Midbrain (tissue), 1 donor: Measurements from ENCODE around the gene STX2.
"Not testable (repeated sequence)": the region's sequence is repeated elsewhere in the genome, so short reads cannot be mapped to it uniquely, and the experiment has no call there.

Experiments used
- DNase-seq: peaks from one replicate; lab custom pipeline; 2025; lab: John Stamatoyannopoulos, UW

Gene STX2

DNA sequence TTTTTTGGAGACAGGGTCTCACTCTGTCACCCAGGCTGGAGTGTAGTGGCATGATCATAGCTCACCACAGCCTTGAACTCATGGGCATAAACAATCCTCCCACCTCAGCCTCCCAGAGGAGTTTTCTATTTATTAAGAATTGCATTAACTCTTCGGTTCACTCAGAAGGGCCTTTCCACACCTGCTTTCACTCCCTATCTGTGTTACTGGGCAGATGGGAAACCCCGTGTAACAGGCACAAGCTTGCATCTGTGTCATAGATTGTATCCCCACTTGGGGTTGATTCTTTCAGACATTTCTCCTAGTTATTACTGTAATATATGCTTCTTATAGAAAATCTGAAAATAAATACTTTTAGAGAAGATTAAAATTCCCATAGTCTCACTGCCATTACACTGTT is 38.7 kb downstream of the STX2 start:
- DNase-seq = no peak

DNA sequence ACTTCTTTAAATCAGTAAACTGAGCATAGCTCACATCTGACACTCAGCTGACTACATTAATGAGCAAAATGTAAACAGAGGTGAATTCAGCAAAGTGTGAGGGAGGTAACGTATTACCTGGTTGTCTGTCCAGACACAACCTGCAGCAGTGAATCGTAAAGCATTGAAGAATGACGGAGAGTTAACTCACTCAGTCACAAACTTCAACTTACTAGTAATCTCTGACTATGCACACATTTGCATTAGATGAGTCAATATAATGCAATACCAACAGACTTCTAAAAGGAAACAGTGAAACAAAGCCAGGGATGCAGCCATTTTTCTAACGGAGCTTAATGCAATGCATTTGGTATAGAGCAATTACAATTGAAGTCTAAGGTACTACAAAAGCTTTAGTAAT is 40.0 kb downstream of the STX2 start:
- no peak for DNase-seq

DNA sequence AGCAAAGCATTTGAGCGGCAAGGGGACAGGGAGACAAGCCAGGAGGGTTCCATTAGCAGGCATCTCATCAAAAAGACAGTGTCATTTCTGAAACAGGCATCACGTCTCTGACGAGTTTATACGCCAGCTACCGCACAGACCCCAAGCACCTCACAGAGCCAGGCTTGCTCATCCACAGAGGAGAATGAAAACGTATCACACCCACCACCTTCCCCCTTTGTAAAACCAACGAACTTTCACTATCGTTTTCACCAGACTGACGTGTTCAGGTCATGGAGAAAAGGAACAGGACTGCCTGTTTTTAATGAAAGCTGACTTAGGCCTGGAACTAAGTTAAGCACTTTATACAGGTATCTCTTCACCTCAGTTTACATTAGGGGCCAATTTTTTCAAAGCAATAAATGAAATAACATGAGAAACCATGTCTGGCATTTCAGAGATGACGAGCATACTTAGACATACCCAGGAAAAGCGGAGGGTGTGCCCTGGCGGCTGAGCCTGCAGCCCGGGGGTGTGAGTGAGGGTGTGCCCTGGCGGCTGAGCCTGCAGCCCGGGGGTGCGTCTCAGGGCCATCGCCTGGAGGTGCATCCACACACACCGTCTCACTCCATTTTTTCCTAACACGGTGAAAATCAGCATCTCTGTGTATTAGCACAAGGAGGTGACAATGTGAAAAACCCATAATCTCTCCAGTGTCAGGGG is 41.9 kb downstream of the STX2 start:
- no peak for DNase-seq

DNA sequence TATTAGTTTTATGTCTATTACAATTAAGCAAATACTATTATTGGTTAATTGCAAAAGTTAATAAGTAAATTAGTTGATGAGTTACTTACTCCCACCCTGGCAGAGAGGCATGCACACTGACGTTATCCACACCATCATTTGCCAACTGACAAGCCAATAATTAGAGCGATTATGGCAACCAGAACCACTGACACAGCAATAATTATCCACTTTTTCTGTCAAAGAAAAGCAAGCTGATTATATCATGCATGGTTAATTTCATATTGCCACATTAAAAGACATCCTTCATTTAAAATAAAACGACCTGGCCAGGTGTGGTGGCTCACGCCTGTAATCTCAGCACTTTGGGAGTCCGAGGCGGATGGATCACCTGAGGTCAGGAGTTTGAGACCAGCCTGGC is 43.1 kb downstream of the STX2 start:
- DNase-seq = no peak

DNA sequence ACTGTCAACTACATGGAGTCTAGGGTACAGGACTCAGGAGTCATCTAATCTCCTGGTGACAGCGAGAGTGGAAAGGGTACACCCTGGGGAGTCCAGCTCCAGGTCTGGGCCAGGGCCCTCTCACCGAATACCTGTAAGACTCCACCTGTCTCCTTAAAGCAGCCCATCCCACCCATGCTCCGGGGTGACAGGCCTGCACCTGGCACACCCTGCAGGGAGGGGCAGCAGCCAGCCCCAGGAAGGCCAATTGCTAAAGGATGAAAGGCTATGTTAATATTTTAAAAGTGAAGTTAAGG is 45.5 kb downstream of the STX2 start:
- DNase-seq = no peak

DNA sequence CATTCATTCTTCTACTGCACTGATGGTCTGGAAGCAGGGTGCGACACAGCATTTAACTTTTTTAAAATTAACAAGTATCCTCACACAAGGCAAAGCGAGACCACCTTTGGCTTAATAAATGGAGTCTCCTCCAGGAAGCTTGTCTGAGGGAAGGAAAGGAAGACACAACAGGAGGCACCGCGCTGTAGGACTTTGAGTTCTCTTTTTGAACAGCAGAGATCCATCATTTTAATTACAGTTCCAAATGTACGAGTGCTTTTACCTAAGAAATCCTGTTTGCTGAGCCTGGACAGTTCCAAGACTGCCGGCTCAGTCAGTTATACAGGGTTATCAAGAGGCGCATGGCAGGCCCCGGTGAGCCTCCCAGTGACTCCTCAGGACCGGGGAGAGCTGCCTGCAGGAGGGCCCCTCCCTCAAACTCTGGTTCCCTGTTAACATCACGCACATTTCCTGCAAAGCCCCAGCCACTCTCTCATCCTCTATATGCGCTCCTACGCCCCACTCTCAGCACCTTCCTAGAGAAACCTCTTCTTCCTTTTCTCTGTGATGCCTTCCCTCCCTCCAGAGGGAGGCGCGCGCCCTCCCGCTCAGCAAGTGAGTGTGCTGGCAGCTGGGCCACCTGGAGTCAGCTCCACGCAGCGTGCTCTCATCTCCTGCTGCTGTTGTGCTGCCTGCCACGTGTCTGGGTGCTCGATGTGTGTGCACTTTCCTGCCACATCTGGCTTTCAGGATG is 46.1 kb downstream of the STX2 start:
- no peak for DNase-seq

DNA sequence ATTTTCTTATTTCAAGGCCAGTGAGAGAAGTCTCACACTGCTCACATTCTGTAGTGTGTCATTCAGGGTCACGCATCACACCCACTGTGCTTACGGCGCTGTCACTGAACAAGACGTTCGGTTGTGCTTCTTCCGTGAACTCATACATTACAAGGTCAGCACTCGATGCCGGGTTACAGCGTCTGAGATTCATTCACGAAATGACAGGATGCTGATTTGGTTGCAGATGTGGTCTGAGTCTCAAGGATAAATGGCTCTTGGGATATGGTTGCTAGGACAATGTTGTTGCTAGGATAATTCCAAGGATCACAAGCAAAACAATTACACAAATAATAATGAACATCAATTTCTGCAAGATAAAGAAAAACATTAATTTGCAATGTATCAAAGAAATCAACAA is 47.4 kb downstream of the STX2 start:
- DNase-seq = no peak

DNA sequence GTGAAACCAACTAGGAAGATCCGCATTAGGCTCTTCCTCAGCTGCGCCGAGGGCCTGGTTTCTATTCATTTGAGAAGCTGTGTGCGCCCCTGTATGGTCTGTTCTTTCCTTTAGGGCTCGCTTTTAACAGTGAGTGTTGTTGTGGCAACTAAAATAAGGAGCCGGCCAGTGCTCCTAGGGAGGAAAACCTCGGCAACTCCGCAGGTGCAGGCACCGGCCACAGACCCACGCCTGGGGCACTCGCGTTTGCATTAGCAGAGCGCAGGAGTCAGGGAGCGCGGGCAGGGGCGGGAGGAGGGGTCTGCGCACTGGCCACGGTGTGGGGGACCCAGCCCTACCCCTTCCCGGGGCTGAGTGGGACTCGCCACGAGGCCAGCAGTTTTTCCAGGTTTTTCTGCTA is 50.5 kb downstream of the STX2 start:
- DNase-seq = no peak

DNA sequence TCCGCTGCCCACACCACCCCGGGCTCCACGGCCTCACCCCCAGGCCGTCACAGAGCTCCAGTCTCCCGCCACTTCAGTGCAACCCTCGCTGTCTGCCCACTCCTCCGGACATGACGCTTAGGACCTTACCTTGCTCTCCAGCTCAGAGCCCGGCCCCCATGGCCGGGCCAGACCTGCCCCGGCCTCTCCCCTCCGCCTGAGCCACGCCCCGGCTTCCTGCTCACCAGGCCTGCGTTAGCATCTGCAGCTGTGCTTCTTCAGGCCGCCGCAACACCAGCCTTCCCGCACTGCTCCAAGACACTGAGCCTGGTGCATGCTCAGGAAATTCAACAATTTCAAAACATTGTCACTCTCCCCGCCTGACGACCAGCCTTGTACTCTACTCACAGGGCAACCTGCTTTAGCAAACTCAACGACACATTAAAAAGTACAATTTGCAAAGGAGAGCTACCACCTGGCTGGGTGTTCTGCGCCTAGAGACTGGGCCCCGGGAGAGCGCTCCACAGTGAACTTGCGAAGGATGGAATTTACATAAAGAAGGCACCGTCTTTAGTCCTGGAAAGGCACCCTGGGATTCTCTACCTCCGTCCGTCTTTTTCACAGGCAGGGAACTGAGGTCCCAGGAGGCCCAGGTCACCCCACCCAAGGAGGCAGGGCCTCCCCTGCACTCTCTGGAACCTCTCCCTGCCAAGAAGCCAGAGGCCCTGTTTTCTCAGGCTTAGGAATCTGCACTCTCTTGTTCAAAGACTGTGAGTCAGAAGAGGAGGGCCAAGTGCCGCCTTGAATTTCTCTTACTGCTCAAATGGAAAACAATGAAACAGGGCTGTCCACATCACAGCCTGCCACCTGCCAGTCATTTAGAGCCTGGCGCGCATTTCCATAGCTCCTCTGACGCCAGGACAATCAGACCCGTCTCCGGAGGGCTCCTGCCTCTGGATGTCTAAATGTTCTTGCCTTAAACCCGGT is 51.3 kb downstream of the STX2 start:
- DNase-seq = no peak

DNA sequence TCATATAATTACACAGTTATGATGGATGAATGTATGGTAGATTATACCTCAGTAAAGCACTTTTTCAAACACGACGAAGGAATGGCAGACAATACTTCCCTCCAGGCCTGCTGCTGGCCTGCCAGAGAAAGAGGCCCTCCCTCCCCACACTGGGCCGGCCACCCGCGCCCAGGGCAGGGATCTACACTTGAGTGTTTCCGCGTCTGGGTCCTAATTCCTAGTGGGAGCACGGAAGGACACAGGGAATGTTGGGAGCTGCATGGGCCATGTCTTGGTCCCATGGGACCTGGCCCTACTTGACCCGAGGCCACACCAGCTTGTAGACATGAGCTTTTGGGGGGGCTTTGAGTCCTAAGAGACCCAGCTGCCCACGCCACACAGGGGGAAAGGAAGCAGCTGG is 52.0 kb downstream of the STX2 start:
- DNase-seq = no peak

DNA sequence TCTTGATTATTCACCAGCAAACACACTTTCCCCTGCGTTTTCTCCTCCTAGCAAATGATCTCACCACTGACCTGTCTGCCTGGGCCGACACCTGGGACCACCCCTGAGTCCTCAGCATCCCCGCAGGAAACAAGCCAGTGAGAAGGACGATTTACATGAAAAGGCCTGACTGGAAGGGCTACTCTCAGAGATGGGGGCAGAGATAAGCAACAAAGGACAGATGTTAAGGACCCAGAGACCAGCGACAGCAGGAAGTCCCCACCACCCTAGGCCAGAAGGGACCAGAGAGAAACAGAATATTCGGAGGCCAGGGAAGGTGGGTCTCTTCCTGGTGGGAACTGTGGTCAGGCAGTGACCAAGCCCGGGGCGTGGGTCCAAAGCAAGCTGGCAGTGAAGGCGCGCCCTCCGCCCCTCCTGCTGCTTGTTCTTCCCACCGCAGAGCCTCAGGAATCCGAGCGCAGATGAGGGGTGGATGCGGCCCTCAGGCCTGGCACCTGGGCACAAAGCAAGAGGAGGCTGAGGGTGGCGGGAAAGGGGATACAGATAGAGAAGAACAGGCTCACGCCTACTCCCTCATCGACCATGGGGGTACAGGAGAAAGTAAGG is 55.8 kb downstream of the STX2 start:
- DNase-seq = no peak

DNA sequence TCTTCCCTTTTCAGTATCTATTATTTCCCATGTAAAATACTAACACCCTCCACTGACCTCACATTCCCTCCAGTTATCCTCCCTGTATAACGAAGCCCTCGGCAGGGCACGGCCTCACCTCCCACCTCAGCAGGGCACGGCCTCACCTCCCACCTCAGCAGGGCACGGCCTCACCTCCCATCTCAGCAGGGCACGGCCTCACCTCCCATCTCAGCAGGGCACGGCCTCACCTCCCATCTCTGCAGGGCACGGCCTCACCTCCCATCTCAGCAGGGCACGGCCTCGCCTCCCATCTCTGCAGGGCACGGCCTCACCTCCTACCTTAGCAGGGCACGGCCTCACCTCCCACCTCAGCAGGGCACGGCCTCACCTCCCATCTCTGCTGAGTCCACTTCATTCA is 56.8 kb downstream of the STX2 start:
- DNase-seq = not testable (repeated sequence)

DNA sequence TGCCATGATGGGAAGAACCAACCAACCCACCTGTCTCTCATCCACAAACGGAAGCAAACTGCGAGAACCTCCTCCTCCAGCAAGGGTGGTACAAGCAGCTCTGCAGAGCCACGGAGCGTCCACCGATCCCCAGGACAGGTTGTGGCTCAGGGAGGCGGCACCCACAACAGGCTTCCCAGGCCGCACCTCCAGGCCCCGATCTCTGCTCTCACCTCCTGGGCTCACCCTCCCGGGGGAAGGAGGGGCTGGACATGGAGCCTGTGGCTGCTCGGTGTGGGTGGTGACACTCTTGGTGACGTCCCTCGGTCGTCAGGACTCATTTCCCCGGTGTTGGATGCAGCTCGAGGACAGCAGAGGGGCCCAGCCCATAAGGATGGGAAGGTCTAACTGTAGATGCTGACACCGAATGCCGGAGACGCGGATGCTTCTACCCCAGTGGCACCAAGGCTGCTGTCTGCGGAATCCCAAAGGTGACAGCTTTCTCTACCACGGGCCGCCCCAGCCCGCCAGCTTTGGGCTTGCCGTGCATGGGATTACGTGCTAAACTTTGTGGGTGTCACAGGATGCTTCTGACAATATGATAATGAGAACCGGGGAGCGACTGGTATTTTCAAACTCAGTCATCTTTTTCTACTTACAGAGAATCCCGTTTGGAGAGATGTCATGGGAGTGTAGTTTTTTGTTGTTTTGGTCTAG is 58.0 kb downstream of the STX2 start:
- DNase-seq = no peak

DNA sequence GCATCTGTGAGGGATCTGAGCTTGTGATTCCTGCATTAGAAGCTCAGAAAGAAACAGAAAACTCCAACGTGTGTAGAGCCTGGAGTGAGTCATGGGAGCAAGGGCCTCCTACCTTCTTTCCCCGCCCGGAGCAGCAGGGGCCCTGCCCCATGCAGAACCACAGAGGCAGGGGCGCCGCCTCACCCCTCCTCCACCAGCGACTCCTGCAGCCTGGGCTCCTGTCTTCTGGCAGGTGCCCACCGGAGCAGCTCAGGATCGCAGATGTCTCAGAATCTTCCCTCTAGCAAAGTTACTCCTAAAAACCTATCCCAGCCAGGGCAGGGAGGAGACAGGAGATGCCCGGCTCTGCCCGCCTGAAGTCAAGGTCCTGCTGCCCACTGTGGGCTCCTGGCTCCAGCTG is 58.7 kb downstream of the STX2 start:
- DNase-seq = no peak

DNA sequence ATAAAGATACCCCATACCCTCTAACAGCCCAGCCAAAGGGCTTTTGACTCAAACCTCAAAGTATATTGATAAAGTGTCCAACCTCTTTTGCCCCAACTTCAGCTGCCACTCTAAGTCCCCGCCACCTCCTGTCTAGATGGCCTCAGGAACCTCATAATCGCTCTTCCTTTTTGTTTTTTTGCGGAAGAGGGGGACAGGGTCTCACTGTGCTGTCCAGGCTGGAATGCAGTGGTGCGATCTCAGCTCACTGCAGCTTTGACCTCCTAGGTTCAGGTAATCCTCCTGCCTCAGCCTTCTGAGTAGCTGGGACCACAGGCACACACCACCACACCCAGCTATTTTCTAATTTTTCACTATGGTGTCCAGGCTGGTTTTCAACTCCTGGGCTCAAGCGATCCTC is 60.3 kb downstream of the STX2 start:
- no peak for DNase-seq

DNA sequence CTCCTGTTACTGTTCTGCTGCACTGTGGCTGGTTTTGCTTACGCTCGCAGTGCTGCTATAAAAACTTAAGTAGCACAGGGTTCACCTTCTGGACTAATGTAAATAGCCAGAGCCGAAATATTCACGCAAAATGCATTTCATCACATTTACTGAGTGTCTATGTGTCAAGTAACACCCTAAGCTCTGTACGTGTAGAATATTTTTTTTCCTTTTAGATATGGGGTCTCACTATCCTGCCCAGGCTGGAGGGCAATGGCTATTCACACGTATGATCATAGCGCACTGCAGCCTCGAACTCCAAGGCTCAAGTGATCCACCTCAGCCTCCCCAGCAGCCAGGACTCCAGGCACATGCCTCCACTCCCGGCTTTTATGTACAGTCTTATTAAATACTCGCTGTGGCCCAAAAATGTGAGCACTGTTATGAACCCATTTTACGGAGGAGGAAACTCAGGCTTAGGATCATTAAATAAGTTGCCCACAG is 62.2 kb downstream of the STX2 start:
- DNase-seq = no peak

DNA sequence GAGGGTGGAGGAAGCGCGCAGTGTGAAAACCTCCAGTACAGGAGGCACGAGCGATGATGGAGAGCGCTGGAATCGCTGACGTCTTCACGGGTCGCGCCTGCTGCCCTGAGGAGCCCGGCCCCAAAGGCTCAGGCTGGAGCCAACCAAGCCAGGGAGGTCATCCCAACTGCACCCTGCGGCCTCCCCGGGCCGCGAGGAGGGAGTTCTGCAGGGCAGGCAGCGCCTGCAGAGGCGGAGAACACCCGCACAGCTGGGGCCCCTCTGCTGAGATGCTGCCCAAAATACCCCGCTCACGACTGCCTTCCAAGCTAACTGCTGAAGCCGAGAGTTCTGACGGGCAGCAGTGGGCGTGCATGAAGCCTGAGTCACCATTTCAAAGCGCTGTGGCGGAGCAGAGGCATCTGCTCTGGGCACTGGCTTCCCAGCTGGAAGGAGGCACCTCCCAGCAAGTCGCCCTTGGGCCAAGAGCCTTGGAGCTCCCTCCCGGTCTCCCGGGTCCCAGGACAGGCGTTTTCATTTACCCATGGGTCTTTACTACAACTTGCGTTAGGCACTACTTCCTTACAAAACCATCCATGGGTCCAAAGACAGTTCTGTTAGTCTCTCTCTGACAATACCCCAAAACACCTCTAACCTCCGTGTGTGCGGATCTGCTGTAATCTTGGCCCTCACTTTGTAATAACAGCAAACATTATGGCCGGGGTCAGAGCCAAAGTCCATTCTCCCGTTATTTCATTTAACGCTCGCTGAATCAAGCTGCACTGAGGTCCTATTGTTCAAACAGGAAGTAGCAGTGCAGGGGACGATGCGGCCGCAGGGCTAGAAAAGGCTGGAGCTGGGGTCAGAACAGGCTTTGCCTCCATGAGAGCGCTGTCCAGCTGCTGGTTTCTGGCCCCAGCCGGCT is 62.8 kb downstream of the STX2 start:
- peak; percentile 30 for DNase-seq

DNA sequence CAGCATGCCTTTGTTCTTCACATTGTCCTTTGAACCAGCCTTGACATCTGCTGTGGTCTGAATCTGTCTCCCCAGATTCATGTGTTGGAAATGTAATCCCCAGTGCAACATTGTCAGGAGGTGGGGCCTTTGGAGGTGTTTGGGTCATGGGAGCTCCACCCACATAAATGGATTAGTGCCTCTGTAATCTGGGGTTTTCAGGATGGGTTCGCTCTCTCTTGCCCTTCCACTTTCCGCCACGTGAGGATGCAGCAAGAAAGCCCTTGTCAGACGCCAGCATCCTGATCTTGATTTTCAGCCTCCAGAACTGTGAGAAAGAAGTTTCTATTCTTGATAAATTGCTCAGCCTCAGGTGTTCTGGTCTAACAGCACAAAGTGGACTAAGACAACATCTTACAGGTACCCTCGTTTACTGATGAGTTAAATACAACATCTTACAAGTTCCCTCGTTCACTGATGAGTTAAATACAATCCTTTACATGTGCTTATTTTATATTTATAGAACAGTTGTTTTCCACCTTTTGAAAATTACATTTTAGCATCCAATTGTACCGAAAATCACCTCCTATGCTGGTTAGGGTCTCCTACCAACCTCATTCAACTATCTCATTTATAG is 68.5 kb downstream of the STX2 start:
- no peak for DNase-seq

DNA sequence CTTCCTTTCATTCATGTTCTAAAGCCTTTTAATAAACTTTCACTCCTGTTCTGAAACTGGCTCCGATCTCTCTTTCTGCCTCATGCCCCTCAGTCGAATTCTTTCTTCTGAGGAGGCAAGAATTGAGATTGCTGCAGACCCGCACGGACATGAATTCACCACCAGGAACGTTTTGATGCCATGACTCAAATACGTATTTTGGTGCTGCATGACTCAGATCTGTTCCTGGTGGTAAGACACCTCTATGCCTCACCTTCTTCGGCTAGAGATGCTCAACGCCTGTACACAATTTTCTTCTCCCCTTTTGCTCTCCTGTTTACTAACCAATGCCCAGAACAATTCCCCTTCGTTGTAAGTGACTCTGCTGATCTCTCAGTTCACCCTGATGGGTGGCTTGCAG is 70.9 kb downstream of the STX2 start:
- DNase-seq = no peak

DNA sequence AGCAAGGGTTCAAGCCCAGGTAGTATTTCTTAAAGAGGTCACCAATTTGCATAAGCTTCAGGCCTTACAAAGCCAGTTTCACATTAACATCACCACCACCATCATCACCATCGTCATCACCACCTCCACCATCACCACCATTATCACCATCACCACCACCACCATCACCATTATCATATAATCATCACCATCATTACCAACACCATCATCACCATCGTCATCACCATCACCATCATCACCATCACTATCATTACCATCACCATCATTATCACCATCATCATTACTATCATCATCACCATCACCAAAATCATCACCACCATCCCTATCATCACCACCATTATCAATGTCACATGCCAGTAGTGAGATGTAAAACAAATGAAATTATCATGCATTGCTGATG is 72.6 kb downstream of the STX2 start:
- DNase-seq = no peak
